NCI-H748 (cell line): ENCODE data around the gene PTPRCAP.
A peak's percentile ranks its signal among the peaks of the same experiment; 100 is the strongest.
"Not testable (repeated sequence)": the region's sequence is repeated elsewhere in the genome, so short reads cannot be mapped to it uniquely, and the experiment has no call there.

Experiments used
- DNase-seq: peaks from one replicate; lab custom pipeline; 2025; ENCODE audit not compliant: unreplicated experiment; lab: John Stamatoyannopoulos, UW

PTPRCAP gene

GRCh38 chr11:67465530-67465929, 28.0 kb upstream of the PTPRCAP start:
- not testable (repeated sequence) for DNase-seq

- DNase-seq = peak; percentile 35
These were observed 27.7 kb upstream of the PTPRCAP start for GRCh38 chr11:67465189-67465510.

DNA sequence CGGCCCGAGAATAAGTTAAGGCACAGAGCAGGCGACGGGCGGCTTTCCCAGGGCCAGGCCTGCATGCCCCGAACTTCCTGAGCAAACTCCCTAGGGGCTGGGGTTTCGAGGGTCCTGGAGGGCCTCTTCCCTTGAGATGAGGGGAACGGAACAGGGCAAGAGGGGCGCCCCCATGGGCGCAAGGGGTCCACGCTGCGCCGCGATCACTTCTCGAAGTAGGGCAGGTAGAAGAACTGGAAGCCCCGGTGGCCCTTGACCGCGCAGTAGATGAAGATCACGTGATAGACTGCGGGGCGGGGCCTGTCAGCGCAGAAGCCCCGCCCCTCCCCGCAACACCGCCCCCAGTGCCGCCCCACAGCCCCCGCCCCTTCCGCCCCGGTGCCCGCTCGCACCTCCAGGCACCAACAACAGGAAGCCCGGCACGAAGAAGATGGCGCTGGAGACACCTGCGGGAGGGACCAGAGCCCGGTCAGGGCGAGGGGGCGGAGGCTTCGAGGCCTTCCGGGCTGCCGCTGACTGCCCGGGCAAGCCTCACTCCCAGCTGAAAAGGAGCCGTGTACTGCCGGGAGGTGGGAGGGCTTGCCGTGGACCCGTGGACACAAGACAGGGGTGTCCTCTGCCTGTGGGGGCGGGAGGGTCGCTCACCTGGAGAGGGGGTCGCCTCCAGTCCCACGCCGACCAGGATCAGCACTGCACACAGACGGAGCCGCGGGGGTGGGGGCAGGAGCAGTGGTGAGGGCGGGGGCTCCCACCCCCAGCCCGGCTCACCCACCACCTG, 27.1 kb upstream of the PTPRCAP start:
- DNase-seq = peak; percentile 90

DNA sequence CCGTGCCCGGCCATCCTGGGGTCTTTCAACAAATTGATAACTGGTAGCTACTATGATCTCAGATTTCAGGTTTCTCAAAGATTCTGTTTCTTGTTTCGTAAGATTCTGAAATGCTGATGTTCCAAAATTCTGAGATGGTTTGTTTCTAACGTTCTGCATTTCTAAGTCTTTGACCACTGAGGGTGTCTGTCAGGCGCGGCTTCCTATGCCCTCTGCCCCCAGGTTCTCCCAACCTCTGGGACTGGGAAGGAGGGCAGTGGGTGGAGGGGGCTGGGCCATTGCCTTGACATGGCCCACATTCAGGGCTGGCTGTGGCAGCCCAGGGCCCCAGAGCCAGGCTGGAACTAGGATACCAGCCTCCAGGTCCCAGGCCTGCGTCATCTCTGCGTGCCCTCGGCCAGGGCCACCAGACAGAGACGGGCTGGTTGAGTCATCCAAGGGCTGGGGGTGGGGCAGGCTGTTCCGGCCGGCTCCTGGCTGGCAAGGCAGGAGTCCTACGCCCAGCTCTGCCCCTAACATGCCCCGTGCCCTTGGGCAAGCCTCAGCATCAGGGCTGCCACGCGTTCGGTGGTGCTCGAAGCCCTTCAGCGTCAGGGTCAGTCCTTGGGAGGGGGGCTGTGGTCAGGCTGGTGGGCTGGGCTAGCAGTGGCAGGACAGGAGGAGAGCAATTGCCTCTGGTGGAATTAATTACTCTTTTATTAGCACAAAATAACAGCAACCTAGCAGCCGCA, 26.4 kb upstream of the PTPRCAP start:
- no peak for DNase-seq

DNA sequence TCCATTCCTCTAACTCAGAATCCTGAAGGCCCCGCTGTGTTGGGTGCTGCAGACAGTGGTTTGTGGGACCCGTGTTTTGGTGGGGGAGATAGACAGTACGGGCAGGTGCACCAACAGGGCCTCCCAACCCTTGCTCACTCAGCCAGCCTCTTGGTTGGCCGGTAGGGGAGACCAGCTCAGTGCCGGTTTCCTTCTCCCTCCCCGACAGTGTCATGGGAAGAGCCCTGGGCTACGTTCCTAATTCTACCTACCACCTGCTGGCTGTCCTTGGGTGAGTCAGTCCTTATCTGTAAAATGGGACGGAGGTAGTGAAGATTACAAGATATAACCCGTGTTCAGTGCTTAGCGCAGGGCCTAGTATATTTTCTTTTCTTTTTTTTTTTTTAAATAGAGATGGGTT, 25.7 kb upstream of the PTPRCAP start:
- DNase-seq = no peak

GRCh38 chr11:67458266-67458665, 20.8 kb upstream of the PTPRCAP start:
- DNase-seq = no peak

GRCh38 chr11:67457453-67457852, 20.0 kb upstream of the PTPRCAP start:
- no peak for DNase-seq

DNA sequence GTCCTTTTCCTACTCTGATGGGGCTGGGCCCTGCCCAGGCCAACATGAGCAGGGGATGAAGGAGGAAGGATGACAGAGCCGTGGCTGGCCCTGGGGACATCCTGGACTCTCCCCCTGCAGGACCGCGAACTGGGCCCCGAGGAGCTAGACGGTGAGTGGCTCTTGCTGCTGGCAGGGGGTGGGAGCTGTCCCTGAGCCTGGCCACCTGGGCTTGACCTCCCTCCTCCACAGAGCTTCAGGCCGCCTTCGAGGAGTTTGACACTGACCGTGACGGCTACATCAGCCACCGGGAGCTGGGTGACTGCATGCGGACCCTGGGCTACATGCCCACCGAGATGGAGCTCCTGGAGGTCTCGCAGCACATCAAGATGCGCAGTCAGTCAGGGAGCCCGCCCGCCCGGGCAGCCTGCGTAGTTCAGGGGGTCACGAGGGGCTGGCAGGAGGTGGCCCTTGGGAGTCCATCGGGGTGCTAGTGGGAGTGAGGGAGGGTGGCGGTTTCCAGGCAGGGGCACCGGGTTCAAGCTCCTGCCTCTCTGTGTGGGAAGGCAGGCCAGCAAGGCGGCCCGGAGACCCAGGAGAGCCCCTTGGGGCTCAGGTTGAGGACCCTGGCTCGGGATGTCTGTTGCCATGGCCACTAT, 18.7 kb upstream of the PTPRCAP start:
- DNase-seq = no peak

- no peak for DNase-seq
These were observed 17.6 kb upstream of the PTPRCAP start, which contains the start of gene CABP4 for GRCh38 chr11:67455054-67455453. TSS of gene CABP4 (plus strand) at chr11:67455354. CDS start at chr11:67455424, 70 bp downstream.

DNA sequence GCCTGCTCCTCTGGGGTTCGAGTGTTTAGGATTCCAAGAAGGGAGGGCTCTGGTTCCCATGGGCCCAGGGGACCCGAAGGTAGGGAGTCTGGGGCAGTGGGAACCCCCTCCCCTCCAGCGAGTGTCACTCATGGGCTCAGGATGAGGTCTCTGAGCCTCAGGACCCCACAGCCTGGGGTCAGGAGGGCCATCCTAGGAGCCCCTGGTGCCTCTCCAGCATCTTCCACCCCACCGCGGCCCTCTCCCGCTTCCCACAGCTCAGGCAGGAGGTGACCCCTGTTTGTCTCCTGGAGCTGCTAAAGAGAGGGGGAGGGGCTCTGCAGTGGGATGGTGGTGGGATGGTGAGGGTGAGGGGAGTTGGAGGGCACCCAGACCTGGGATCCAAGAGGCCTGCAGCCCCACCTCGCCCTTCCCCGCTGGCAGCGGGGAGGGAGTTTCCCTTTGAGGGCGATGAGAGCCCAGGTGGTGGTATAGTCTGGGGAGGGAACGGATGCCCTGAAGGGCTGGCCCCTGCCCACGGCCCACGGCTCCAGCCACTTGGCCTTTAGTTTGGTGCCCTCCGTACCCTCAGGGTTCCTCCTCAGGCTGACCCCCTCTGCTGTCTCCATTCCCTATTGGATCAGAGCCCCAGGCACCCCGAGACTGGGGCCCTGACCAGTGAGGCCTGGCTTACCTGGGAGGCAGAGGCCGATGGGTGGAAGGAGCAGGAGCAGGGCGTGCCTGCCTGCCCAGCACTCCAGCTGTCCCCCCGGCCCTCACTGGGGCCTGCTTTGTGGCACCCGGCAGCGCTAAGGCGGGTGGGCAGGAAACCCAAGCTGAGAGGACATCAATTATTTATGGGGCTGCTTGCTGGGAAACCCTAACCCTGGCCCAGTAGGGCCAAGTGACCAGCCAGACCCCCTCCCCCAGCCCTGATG, 16.6 kb upstream of the PTPRCAP start:
- DNase-seq = no peak

GRCh38 chr11:67452141-67452952, 14.9 kb upstream of the PTPRCAP start, which contains the start of gene GPR152:
TSS of gene GPR152 (minus strand) at chr11:67452729. CDS start at chr11:67452724, 5 bp downstream.
- no peak for DNase-seq

GRCh38 chr11:67451658-67451976, 14.1 kb upstream of the PTPRCAP start:
- no peak for DNase-seq

DNA sequence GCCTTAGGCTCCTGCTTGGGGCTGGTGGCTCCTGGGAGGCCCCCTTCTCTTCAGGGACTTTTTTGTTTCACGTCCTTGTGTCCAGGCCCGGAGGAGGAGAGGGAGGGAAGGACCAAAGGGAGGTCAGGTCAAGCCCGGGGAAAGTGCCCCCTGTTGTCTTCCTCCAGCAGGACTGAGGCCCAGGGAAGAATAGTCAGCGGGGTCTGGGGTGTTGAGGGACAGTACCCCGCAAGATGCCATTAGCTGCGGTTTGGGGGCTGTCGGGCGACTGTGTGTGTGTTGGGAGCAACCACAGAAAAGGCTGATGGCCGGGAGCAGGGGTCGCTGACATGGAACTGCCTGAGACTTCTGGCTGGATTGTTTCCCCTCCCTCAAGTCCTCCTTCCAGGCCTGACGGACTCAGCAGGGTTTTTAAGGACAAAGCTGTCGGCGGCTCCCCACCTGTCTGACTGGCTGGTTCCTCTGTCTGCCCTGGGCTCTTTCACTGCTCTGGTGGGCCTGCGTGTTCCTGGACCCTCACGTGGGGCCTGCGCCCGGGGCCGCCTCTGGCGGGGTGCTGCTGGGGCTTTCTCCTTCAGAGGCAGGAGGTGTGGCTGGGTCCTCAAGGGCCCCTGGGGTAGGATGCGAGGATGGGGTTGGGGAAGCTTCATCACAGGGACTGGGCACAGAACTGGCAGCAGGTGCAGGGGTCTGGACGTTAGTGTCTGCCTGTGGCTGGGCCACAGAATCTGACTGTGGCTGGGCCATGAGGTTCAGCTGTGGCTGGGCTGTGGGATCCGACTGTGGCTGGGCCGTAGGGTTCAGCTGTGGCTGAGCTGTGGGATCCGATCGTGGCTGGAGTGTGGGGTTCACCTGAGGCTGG, 13.5 kb upstream of the PTPRCAP start:
- DNase-seq = no peak

DNA sequence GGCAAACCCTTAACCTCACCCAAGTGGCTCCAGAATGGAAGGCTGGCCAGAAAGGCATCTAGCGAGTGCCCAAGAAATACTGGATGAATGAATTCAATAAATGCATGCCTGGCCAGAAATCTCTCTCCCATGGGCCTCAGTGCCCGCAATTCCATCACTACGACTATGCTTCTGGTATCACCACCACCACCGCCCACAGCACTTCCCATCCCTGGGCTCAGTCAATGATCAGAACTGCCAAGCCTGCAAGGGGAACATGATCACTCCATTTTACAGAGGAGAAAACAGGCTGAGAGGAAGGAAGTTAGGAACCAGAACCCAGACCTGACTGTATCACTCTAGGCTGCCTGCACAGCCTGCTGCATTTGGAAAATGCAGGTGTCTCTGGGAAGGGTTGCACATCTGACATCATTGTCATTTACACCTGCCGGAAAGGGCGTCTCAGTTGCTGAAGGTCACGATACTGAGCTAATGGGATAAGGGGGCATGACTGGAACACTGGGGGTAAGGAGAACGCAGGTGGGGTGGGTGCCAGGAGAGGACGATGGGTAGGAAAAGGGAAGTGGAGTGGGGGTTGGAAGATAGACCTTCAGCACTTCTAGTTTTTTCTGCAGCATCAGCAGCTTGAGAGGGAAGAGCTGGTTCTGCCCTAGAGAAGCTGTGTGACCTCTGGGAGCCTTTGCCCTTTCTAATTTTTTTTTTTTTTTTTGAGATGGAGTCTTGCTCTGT, 11.8 kb upstream of the PTPRCAP start:
- DNase-seq = peak; percentile 20

DNA sequence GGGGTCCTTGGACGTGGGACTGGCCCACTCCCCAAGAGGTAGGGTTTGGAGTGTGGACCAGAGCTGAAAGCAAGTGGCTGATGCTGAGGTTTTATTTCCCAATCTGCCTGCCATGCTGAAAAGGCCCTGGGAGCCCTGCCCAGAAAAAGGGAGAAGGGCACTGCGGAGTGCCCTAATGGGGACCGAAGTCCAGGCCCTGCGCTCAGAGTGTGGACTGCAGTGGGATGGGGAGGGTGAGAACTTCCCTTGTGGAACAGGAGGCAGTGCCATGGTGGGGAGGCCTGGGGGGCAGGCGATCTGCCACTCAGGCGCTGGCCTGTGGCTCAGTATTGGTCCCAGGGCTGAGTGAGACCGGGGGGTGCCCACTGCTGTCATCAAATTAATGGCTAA, 10.7 kb upstream of the PTPRCAP start:
- no peak for DNase-seq

DNA sequence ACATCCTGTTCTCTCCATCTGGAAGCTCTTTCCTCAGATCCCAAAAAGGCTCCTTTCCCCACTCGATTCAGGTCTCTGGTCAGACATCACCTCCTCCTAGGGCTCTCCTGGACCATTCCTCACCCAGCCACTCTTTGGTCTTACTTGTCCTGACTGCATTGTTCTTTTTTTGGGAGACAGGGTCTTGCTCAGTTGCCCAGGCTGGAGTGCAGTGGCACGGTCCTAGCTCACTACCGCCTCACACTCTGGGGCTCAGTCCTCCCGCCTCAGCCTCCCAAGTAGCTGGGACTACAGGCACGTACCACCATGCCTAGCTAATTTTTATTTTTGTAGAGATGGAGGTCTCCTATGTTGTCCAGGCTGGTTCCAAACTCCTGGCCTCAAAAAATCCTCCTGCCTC, 8.0 kb upstream of the PTPRCAP start:
- no peak for DNase-seq

GRCh38 chr11:67442504-67443404, 5.3 kb upstream of the PTPRCAP start:
- DNase-seq = peak; percentile 16
